ENCODE data around the gene ARHGAP10. TPM values are rescaled to one million over a fixed set of nuclear protein-coding genes. Genes with fewer than 3 reads are reported as not detected.

ARHGAP10 gene
- total RNA-seq, 4 donors from 2014 or later: 131 to 217 (median 206) TPM

GRCh38 chr4:147808447-147808846 is 76.6 kb downstream of the ARHGAP10 start:
- Histone ChIP-seq H3K36me3 (no peaks in the 10 kb centered on the region), H3K4me1 (peaks cover 3 to 68% (median 21%) of the 10 kb centered on the region in 4 donors), H3K27ac (peak overlapping the region in 2 of 4 donors; percentile 40 to 47), H3K4me3 (no peak overlapping the region), H3K9me3 (no peaks in the 10 kb centered on the region), H3K27me3 (no peaks in the 10 kb centered on the region)
- 19 to 24% methylated on average over 1 of the region's 1 CpG for whole genome bisulfite sequencing, 2 donors
- DNase-seq (ENCODE audit: low spot score in 2 of 2): no peak
- TF ChIP-seq POLR2A (IDR thresholded peaks at IDR 0.05): no peak
- no peak for TF ChIP-seq EP300 (IDR thresholded peaks at IDR 0.05)
- no peak for TF ChIP-seq CTCF (IDR thresholded peaks at IDR 0.05)

- Histone ChIP-seq H3K9me3 (no peaks in the 10 kb centered on the region), H3K27me3 (no peaks in the 10 kb centered on the region), H3K27ac (peak overlapping the region in 2 of 4 donors; percentile 10 to 40), H3K4me1 (peaks cover 3 to 76% (median 28%) of the 10 kb centered on the region in 4 donors), H3K4me3 (no peak overlapping the region), H3K36me3 (no peaks in the 10 kb centered on the region)
- TF ChIP-seq EP300 (IDR thresholded peaks at IDR 0.05): no peak
- TF ChIP-seq CTCF (IDR thresholded peaks at IDR 0.05): no peak
- TF ChIP-seq POLR2A (IDR thresholded peaks at IDR 0.05): no peak
- 39 to 52% methylated on average over 3 of the region's 3 CpGs for WGBS, 2 donors
- DNase-seq (ENCODE audit: low spot score in 2 of 2): no peak
These were observed 77.3 kb downstream of the ARHGAP10 start for GRCh38 chr4:147809211-147809610.

- 84 to 85% methylated on average over 6 of the region's 6 CpGs for WGBS, 2 donors
- DNase-seq (ENCODE audit: low spot score in 2 of 2): no peak
- Histone ChIP-seq H3K27ac (peak overlapping the region in 2 of 4 donors; percentile 73 to 74), H3K36me3 (no peaks in the 10 kb centered on the region), H3K4me3 (no peak overlapping the region), H3K27me3 (no peaks in the 10 kb centered on the region), H3K9me3 (no peaks in the 10 kb centered on the region), H3K4me1 (peaks cover 3 to 92% (median 41%) of the 10 kb centered on the region in 4 donors)
- TF ChIP-seq POLR2A (IDR thresholded peaks at IDR 0.05): no peak
- no peak for TF ChIP-seq CTCF (IDR thresholded peaks at IDR 0.05)
- no peak for TF ChIP-seq EP300 (IDR thresholded peaks at IDR 0.05)
These were observed 80.0 kb downstream of the ARHGAP10 start for GRCh38 chr4:147811878-147812277.

GRCh38 chr4:147813109-147813773 is 81.4 kb downstream of the ARHGAP10 start:
- no peak for TF ChIP-seq POLR2A (IDR thresholded peaks at IDR 0.05)
- no peak for TF ChIP-seq CTCF (IDR thresholded peaks at IDR 0.05)
- TF ChIP-seq EP300 (IDR thresholded peaks at IDR 0.05): no peak
- Histone ChIP-seq H3K4me3 (no peak overlapping the region), H3K27me3 (no peaks in the 10 kb centered on the region), H3K36me3 (no peaks in the 10 kb centered on the region), H3K9me3 (no peaks in the 10 kb centered on the region), H3K27ac (peak overlapping the region in 3 of 4 donors; percentile 15 to 74 (median 73)), H3K4me1 (peaks cover 3 to 97% (median 38%) of the 10 kb centered on the region in 4 donors)
- 29 to 34% methylated on average over 7 of the region's 7 CpGs for WGBS, 2 donors
- DNase-seq (ENCODE audit: low spot score in 2 of 2): no peak

GRCh38 chr4:147813973-147814372 is 82.1 kb downstream of the ARHGAP10 start:
- no peaks in the 10 kb centered on the region for H3K27me3 ChIP-seq
- H3K27ac ChIP-seq: peak overlapping the region in 2 of 4 donors; percentile 73 to 74
- no peaks in the 10 kb centered on the region for H3K9me3 ChIP-seq
- no peak for DNase-seq (ENCODE audit: low spot score in 2 of 2)
- TF ChIP-seq EP300 (IDR thresholded peaks at IDR 0.05) (no peak), POLR2A (IDR thresholded peaks at IDR 0.05) (no peak), CTCF (IDR thresholded peaks at IDR 0.05) (no peak)
- peaks cover 3 to 95% (median 35%) of the 10 kb centered on the region in 4 donors for H3K4me1 ChIP-seq
- 76 to 79% methylated on average over 6 of the region's 6 CpGs for WGBS, 2 donors
- no peak overlapping the region for H3K4me3 ChIP-seq
- no peaks in the 10 kb centered on the region for H3K36me3 ChIP-seq
